A549 (cell line): ENCODE results near the gene PVR.

Source experiments
- EP300 ChIP-seq, 2 experiments: fragments of >200 bp; sonication (Bioruptor Twin); formaldehyde crosslinking; IDR thresholded peaks; 2 replicates in 1 of 2; 3 replicates in 1 of 2; pipeline ENCODE4 v1.6.1; 2016 to 2017
- MYC ChIP-seq: IDR thresholded peaks from 2 replicates; pipeline ENCODE4 v1.6.1; 2012; ENCODE audit warnings: mild to moderate bottlenecking, inconsistent platforms, low read length, improper control_type of control experiment, borderline replicate concordance
- PHF8 ChIP-seq: fragments of 200-600 bp; sonication (generic); IDR thresholded peaks from 2 replicates; pipeline ENCODE4 v1.6.1; 2016; ENCODE audit warnings: low read depth, mild to moderate bottlenecking, antibody characterized with exemption, moderate library complexity, borderline replicate concordance

- TF ChIP-seq MYC = no peak
- TF ChIP-seq PHF8 = no peak
- no peak for TF ChIP-seq EP300 (IDR thresholded peaks at IDR 0.05)
These were observed 40.3 kb upstream of the PVR start for GRCh38 chr19:44603201-44603945.
